A549 (cell line): ENCODE data around the gene HERC2. TPM values are rescaled to one million over a fixed set of nuclear protein-coding genes. Genes with fewer than 3 reads are reported as not detected.
"Not testable (repeated sequence)": the region's sequence is repeated elsewhere in the genome, so short reads cannot be mapped to it uniquely, and the experiment has no call there.

Source experiments
- ATAC-seq, 2 experiments: fragments of 200-7000 bp in 1 of 2; fragments of >200 bp in 1 of 2; cut with Nextera tagmentation in 1 of 2; cut with Tn5 transposase in 1 of 2; 3 replicates each; pipeline versions ENCODE4 v1.8.0 to v1.9.1; 2018 to 2020; ENCODE audit warnings: mild to moderate bottlenecking in 1 of 2, moderate library complexity in 1 of 2
- CTCF ChIA-PET: fragments of 300-600 bp; sonication (Branson Sonifier 250); formaldehyde crosslinking; extraction: SDS; loops from one replicate; lab custom pipeline; 2021; ENCODE audit warnings: antibody characterized with exemption, inconsistent platforms; lab: Yijun Ruan, JAX
- POLR2A ChIA-PET: fragments of 350-600 bp; formaldehyde crosslinking; extraction: SDS; loops from one replicate; lab custom pipeline; 2021; ENCODE audit warnings: antibody characterized with exemption, inconsistent platforms; lab: Yijun Ruan, JAX
- DNase-seq, 2 experiments: peaks; one replicate each; pipeline versions ENCODE4 v3.0.0 to v3.0.0-alpha.2; 2011 to 2016; ENCODE audit warnings: low read depth in 1 of 2, low spot score in 1 of 2
- FAIRE-seq: peaks from 2 replicates; lab custom pipeline; 2011; peaks lifted over from hg19 to GRCh38; lab: Jason Lieb, UNC
- H3K27ac ChIP-seq, 2 experiments: fragments of >200 bp; sonication (Bioruptor Twin); formaldehyde crosslinking; 3 replicates each; pipeline ENCODE4 v1.5.1; 2016 to 2017
- H3K4me1 ChIP-seq: fragments of >200 bp; sonication (Bioruptor Twin); formaldehyde crosslinking; 3 replicates; pipeline ENCODE4 v1.6.1; 2016
- H3K4me2 ChIP-seq: fragments of >200 bp; sonication (Bioruptor Twin); formaldehyde crosslinking; 3 replicates; pipeline ENCODE4 v1.6.1; 2016
- H3K4me3 ChIP-seq: fragments of >200 bp; sonication (Bioruptor Twin); formaldehyde crosslinking; 3 replicates; pipeline ENCODE4 v1.5.1; 2016
- H3K9me3 ChIP-seq: fragments of >200 bp; sonication (Bioruptor Twin); formaldehyde crosslinking; 3 replicates; pipeline ENCODE4 v1.6.1; 2016
- ATOH8 ChIP-seq: fragments of 250-450 bp; sonication (Bioruptor Pico); IDR thresholded peaks from 2 replicates; pipeline ENCODE4 v1.5.0; 2020; ENCODE audit warnings: low read depth, mild to moderate bottlenecking, moderate library complexity
- BHLHE40 ChIP-seq: IDR thresholded peaks from 2 replicates; pipeline ENCODE4 v1.6.1; 2012; ENCODE audit warnings: low read depth, low read length, inconsistent platforms
- CBX2 ChIP-seq: fragments of 200-600 bp; sonication (generic); IDR thresholded peaks from 2 replicates; pipeline ENCODE4 v1.6.1; 2016; ENCODE audit warnings: low read depth, mild to moderate bottlenecking, borderline replicate concordance
- EHF ChIP-seq: fragments of 250-450 bp; sonication (Bioruptor Pico); IDR thresholded peaks from 2 replicates; pipeline ENCODE4 v1.5.0; 2020; ENCODE audit warnings: mild to moderate bottlenecking
- HOXB5 ChIP-seq: fragments of 250-450 bp; sonication (Bioruptor Pico); IDR thresholded peaks from 2 replicates; pipeline ENCODE4 v1.5.0; 2020; ENCODE audit warnings: mild to moderate bottlenecking, moderate library complexity
- NPAS2 ChIP-seq: fragments of 250-450 bp; sonication (Bioruptor Pico); IDR thresholded peaks from 2 replicates; pipeline ENCODE4 v1.8.0; 2022; ENCODE audit warnings: mild to moderate bottlenecking, moderate library complexity, borderline replicate concordance
- NR3C1 ChIP-seq: fragments of >200 bp; sonication (Bioruptor Twin); formaldehyde crosslinking; IDR thresholded peaks from 3 replicates; pipeline ENCODE4 v1.6.1; 2017
- PHF8 ChIP-seq: fragments of 200-600 bp; sonication (generic); IDR thresholded peaks from 2 replicates; pipeline ENCODE4 v1.6.1; 2016; ENCODE audit warnings: low read depth, mild to moderate bottlenecking, antibody characterized with exemption, moderate library complexity, borderline replicate concordance
- POLR2A ChIP-seq: IDR thresholded peaks from 2 replicates; pipeline ENCODE4 v1.6.1; 2012; ENCODE audit warnings: mild to moderate bottlenecking, low read length
- REST ChIP-seq: fragments of 200-600 bp; sonication (generic); IDR thresholded peaks from 2 replicates; pipeline ENCODE4 v1.6.1; 2016; ENCODE audit warnings: antibody characterized with exemption, mild to moderate bottlenecking, moderate library complexity
- WGBS: methylation state at CpG from one replicate; pipeline ENCODE4 v1.1.6; 2017; ENCODE audit errors: missing lambda C conversion rate; 5-methylcytosine and 5-hydroxymethylcytosine counted together
- polyA plus RNA-seq, 4 experiments: library from polyadenylated mRNA; depleted of rRNA in 3 of 4; stranded (reverse); fragments of >200 nt; fragmentation: RNase III in 1 of 4; extraction: RNeasy Plus Mini Kit Qiagen cat#74134 plus additional on column Dnase treatment in 1 of 4; gene quantifications; 2 replicates in 3 of 4; 3 replicates in 1 of 4; pipeline ENCODE4 v1.2.3, GENCODE V29; 2011 to 2017

The HERC2 gene
- polyA plus RNA-seq, 2 of the 4 experiments (the other 2 are of a cell fraction), result 31.4 to 32.8 TPM

GRCh38 chr15:28243901-28244300 is 78.1 kb downstream of the HERC2 start:
- ChIA-PET POLR2A (interaction anchor here (0.6 kb wide), 1 partner anchor 57 kb away, joined by 3 read pairs; no protein-coding TSS in a partner anchor), CTCF (no interaction called here)
- Histone ChIP-seq H3K27ac (no peak overlapping the region), H3K4me1 (no peaks in the 10 kb centered on the region), H3K4me3 (no peak overlapping the region), H3K9me3 (peaks cover 8% of the 10 kb centered on the region; the same call in 1 of the 3 replicates), H3K4me2 (no peak overlapping the region)
- FAIRE-seq, result no peak
- DNase-seq, result no peak
- no peak for ATAC-seq
- no peak for TF ChIP-seq EHF (CRISPR knock-in tag)
- TF ChIP-seq HOXB5 (CRISPR knock-in tag), result no peak
- TF ChIP-seq NR3C1, result no peak
- no peak for TF ChIP-seq ATOH8 (CRISPR knock-in tag)
- TF ChIP-seq POLR2A, result no peak
- TF ChIP-seq PHF8, result no peak
- no peak for TF ChIP-seq REST
- TF ChIP-seq NPAS2, result no peak
- TF ChIP-seq CBX2, result no peak
- 92% methylated on average over 6 of the region's 6 CpGs for WGBS

GRCh38 chr15:28243399-28243798 is 78.6 kb downstream of the HERC2 start:
- WGBS, result 94% methylated on average over 1 of the region's 1 CpG
- no peak for FAIRE-seq

GRCh38 chr15:28238296-28238695 is 83.7 kb downstream of the HERC2 start:
- H3K9me3 ChIP-seq, H3K4me1 ChIP-seq, FAIRE-seq, H3K4me2 ChIP-seq, DNase-seq, ATAC-seq, H3K4me3 ChIP-seq, POLR2A ChIA-PET, H3K27ac ChIP-seq: not testable (repeated sequence)
- CTCF ChIA-PET, result interaction anchor here (0.7 kb wide), 1 partner anchor 1348 kb away, joined by 4 read pairs; no protein-coding TSS in a partner anchor
- 92% methylated on average over 4 of the region's 4 CpGs for WGBS

More at GRCh38 chr15:28243399-28243798, 78.6 kb downstream of the HERC2 start:
- Histone ChIP-seq H3K4me3 (no peak overlapping the region), H3K4me1 (no peaks in the 10 kb centered on the region), H3K9me3 (peaks cover 8% of the 10 kb centered on the region; the same call in 1 of the 3 replicates), H3K4me2 (no peak overlapping the region), H3K27ac (no peak overlapping the region)
- ChIA-PET CTCF (interaction anchor here (1.3 kb wide), 1 partner anchor 17 kb away, joined by 4 read pairs; no protein-coding TSS in a partner anchor), POLR2A (no interaction called here)
- TF ChIP-seq BHLHE40, result no peak
- no peak for ATAC-seq
- DNase-seq, result no peak

GRCh38 chr15:28231743-28232142 is 90.2 kb downstream of the HERC2 start:
- H3K4me1 ChIP-seq, H3K27ac ChIP-seq, POLR2A ChIA-PET, FAIRE-seq, DNase-seq, H3K4me2 ChIP-seq, H3K4me3 ChIP-seq, ATAC-seq, H3K9me3 ChIP-seq: not testable (repeated sequence)
- WGBS, result 90% methylated on average over 6 of the region's 6 CpGs
- CTCF ChIA-PET, result interaction anchor here (0.7 kb wide), 1 partner anchor 106 kb away, joined by 3 read pairs; no protein-coding TSS in a partner anchor

GRCh38 chr15:28231336-28231735 is 90.6 kb downstream of the HERC2 start:
- H3K9me3 ChIP-seq, POLR2A ChIA-PET, H3K27ac ChIP-seq, H3K4me1 ChIP-seq, H3K4me2 ChIP-seq, H3K4me3 ChIP-seq, ATAC-seq, DNase-seq, FAIRE-seq: not testable (repeated sequence)
- CTCF ChIA-PET, result interaction anchor here (0.7 kb wide), 1 partner anchor 106 kb away, joined by 3 read pairs; no protein-coding TSS in a partner anchor
- 94% methylated on average over 7 of the region's 7 CpGs for WGBS

- H3K4me1 ChIP-seq, DNase-seq, CTCF ChIA-PET, H3K4me3 ChIP-seq, POLR2A ChIA-PET, H3K4me2 ChIP-seq, ATAC-seq, H3K9me3 ChIP-seq, H3K27ac ChIP-seq, FAIRE-seq: not testable (repeated sequence)
- WGBS, result 90% methylated on average over 9 of the region's 9 CpGs
Measured at GRCh38 chr15:28228990-28229640, 92.9 kb downstream of the HERC2 start.
